Activated CD8-positive, alpha-beta T cell treated with anti-CD3 and anti-CD28 coated beads for 36 hours (primary cell): ENCODE measurements around the gene CD200. TPM values are rescaled to one million over a fixed set of nuclear protein-coding genes. Genes with fewer than 3 reads are reported as not detected.

ENCODE experiments used
- ATAC-seq: fragments of 200-7000 bp; cut with Tn5 transposase; one replicate; pipeline ENCODE4 v1.10.0; 2021; ENCODE audit warnings: mild to moderate bottlenecking, moderate library complexity
- CTCF ChIA-PET: fragments of 350-600 bp; sonication (Branson Sonifier 250); formaldehyde crosslinking; loops from one replicate; lab custom pipeline; 2021; ENCODE audit warnings: antibody characterized with exemption; lab: Charles Lee
- POLR2A ChIA-PET: fragments of 350-600 bp; sonication (Branson Sonifier 250); formaldehyde crosslinking; loops from one replicate; lab custom pipeline; 2021; ENCODE audit warnings: antibody characterized with exemption; lab: Charles Lee
- DNase-seq: peaks from one replicate; pipeline ENCODE4 v3.0.0-alpha.2; 2020
- H3K27ac Mint-ChIP-seq: one replicate; pipeline ENCODE4 v1.8.0; 2021; ENCODE audit warnings: mild to moderate bottlenecking, mixed read lengths
- H3K27me3 Mint-ChIP-seq: one replicate; pipeline ENCODE4 v1.8.0; 2021; ENCODE audit warnings: mixed read lengths
- H3K36me3 Mint-ChIP-seq: one replicate; pipeline ENCODE4 v1.8.0; 2021; ENCODE audit warnings: low read depth, mixed read lengths
- H3K4me1 Mint-ChIP-seq: one replicate; pipeline ENCODE4 v1.8.0; 2021; ENCODE audit warnings: low read depth, mixed read lengths
- H3K4me3 Mint-ChIP-seq: one replicate; pipeline ENCODE4 v1.8.0; 2021; ENCODE audit warnings: mild to moderate bottlenecking, moderate library complexity, mixed read lengths
- H3K9me3 Mint-ChIP-seq: one replicate; pipeline ENCODE4 v1.8.0; 2021; ENCODE audit warnings: mixed read lengths
- CTCF ChIP-seq: fragments of 200-600 bp; IDR thresholded peaks from one replicate; pipeline ENCODE4 v1.8.0; 2022; ENCODE audit warnings: antibody characterized with exemption, mild to moderate bottlenecking
- intact Hi-C: fragments of 100-400 bp; cut with micrococcal nuclease; formaldehyde crosslinking; loops from one replicate; pipeline ENCODE4 v1.10.0; 2022
- total RNA-seq, 2 experiments: library from RNA; stranded (reverse); gene quantifications; one replicate each; pipeline ENCODE4 v1.2.3, GENCODE V29; 2021

Gene CD200
- total RNA-seq, 2 experiments from 2014 or later: 15.7 to 16.7 TPM

- intact Hi-C loops: no loop called here
- Mint-ChIP-seq H3K4me3 (no peak overlapping the region), H3K36me3 (no peaks in the 10 kb centered on the region), H3K9me3 (peaks cover 11% of the 10 kb centered on the region), H3K27ac (no peak overlapping the region), H3K27me3 (no peaks in the 10 kb centered on the region), H3K4me1 (peaks cover 37% of the 10 kb centered on the region)
- POLR2A ChIA-PET: interaction anchor here (0.5 kb wide), 1 partner anchor 14 kb away, joined by 3 read pairs; no protein-coding TSS in a partner anchor
- CTCF ChIA-PET: interaction anchor here (0.8 to 2.2 kb wide), 6 partner anchors 20 to 171 kb away, joined by 3 to 4 read pairs (median 3); partner anchors contain the start of genes ATG3 and SLC35A5
- TF ChIP-seq CTCF: no peak
- ATAC-seq: peak; percentile 49
- no peak for DNase-seq
Measured at GRCh38 chr3:112390783-112391641, 58.1 kb downstream of the CD200 start.

GRCh38 chr3:112391648-112392047, 58.7 kb downstream of the CD200 start:
- no peak overlapping the region for H3K27ac Mint-ChIP-seq
- peaks cover 37% of the 10 kb centered on the region for H3K4me1 Mint-ChIP-seq
- no peaks in the 10 kb centered on the region for H3K36me3 Mint-ChIP-seq
- H3K27me3 Mint-ChIP-seq: no peaks in the 10 kb centered on the region
- no peak overlapping the region for H3K4me3 Mint-ChIP-seq
- ATAC-seq (no peak), DNase-seq (no peak)
- CTCF ChIA-PET: interaction anchor here (0.8 to 2.2 kb wide), 5 partner anchors 20 to 128 kb away, joined by 3 to 4 read pairs (median 3); no protein-coding TSS in a partner anchor
- no peak for TF ChIP-seq CTCF
- POLR2A ChIA-PET: no interaction called here
- intact Hi-C loops: no loop called here
- H3K9me3 Mint-ChIP-seq: peaks cover 11% of the 10 kb centered on the region

GRCh38 chr3:112392393-112393359, 59.7 kb downstream of the CD200 start:
- ChIA-PET POLR2A (no interaction called here), CTCF (interaction anchor here (1.4 to 2.2 kb wide), 2 partner anchors 18 to 127 kb away, joined by 3 to 4 read pairs; no protein-coding TSS in a partner anchor)
- ATAC-seq: peak; percentile 17
- H3K27ac Mint-ChIP-seq: no peak overlapping the region
- TF ChIP-seq CTCF: no peak
- no peak for DNase-seq
- H3K27me3 Mint-ChIP-seq: no peaks in the 10 kb centered on the region
- intact Hi-C loops: no loop called here
- H3K4me1 Mint-ChIP-seq: peaks cover 37% of the 10 kb centered on the region
- no peak overlapping the region for H3K4me3 Mint-ChIP-seq
- H3K9me3 Mint-ChIP-seq: peaks cover 11% of the 10 kb centered on the region
- H3K36me3 Mint-ChIP-seq: no peaks in the 10 kb centered on the region

- intact Hi-C loops: no loop called here
- Mint-ChIP-seq H3K36me3 (no peaks in the 10 kb centered on the region), H3K27ac (no peak overlapping the region), H3K9me3 (peaks cover 11% of the 10 kb centered on the region), H3K4me1 (peaks cover 35% of the 10 kb centered on the region), H3K27me3 (no peaks in the 10 kb centered on the region), H3K4me3 (no peak overlapping the region)
- ChIA-PET POLR2A (no interaction called here), CTCF (no interaction called here)
- ATAC-seq (no peak), DNase-seq (no peak)
- no peak for TF ChIP-seq CTCF
Measured at GRCh38 chr3:112393360-112393728, 60.4 kb downstream of the CD200 start.
